ENCODE data around the gene LRRC4C.

DNA sequence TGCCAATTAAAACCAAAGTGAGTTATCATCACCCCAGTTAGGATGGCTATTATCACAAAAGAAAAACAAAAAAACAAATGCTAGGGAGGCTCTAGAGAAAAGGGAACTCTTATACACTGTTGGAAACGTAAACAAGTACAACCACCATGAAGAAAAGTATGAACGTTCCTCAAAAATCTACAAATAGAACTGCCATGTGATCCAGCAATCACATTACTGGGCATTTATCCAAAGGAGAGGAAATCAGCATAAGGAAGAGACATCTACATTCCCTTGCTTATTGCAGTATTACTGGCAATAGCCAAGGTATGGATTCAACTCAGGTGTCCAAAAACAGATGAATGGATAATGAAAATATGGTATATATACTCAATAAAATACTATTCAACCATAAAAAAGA lies 1145.1 kb downstream of the LRRC4C start:
- TF ChIP-seq, protein P1, sequence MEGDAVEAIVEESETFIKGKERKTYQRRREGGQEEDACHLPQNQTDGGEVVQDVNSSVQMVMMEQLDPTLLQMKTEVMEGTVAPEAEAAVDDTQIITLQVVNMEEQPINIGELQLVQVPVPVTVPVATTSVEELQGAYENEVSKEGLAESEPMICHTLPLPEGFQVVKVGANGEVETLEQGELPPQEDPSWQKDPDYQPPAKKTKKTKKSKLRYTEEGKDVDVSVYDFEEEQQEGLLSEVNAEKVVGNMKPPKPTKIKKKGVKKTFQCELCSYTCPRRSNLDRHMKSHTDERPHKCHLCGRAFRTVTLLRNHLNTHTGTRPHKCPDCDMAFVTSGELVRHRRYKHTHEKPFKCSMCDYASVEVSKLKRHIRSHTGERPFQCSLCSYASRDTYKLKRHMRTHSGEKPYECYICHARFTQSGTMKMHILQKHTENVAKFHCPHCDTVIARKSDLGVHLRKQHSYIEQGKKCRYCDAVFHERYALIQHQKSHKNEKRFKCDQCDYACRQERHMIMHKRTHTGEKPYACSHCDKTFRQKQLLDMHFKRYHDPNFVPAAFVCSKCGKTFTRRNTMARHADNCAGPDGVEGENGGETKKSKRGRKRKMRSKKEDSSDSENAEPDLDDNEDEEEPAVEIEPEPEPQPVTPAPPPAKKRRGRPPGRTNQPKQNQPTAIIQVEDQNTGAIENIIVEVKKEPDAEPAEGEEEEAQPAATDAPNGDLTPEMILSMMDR (IDR thresholded peaks at IDR 0.05), result no peak
- TF ChIP-seq POLR2A (IDR thresholded peaks at IDR 0.05), result no peak
